Uterus (tissue), 4 donors: ENCODE results near the gene NMNAT3. TPM values are rescaled to one million over a fixed set of nuclear protein-coding genes. Genes with fewer than 3 reads are reported as not detected.

ENCODE experiments used
- DNase-seq, 2 donors: peaks; one replicate each; pipeline ENCODE4 v3.0.0-alpha.2; 2019 to 2020
- H3K27ac ChIP-seq, 2 donors: fragments of 200-600 bp; sonication (generic); 1 replicate in 1 of 2; 2 replicates in 1 of 2; pipeline ENCODE4 v1.5.1; 2016 to 2018
- H3K27me3 ChIP-seq, 2 donors: fragments of 200-600 bp; sonication (generic); one replicate each; pipeline ENCODE4 v1.5.1; 2018 to 2019; ENCODE audit warnings: control low read depth in 1 of 2
- H3K36me3 ChIP-seq, 2 donors: fragments of 200-600 bp; sonication (generic); one replicate each; pipeline ENCODE4 v1.5.1; 2019; ENCODE audit warnings: control low read depth in 1 of 2
- H3K4me1 ChIP-seq, 2 donors: fragments of 200-600 bp; sonication (generic); one replicate each; pipeline ENCODE4 v1.5.1; 2018 to 2019; ENCODE audit warnings: control low read depth in 1 of 2
- H3K4me3 ChIP-seq, 2 donors: fragments of 200-600 bp; sonication (generic); 1 replicate in 1 of 2; 2 replicates in 1 of 2; pipeline ENCODE4 v1.5.1; 2018 to 2019; ENCODE audit warnings: mild to moderate bottlenecking in 1 of 2
- H3K9me3 ChIP-seq, 2 donors: fragments of 200-600 bp; sonication (generic); one replicate each; pipeline ENCODE4 v1.5.1; 2019; ENCODE audit warnings: control low read depth in 1 of 2
- POLR2A ChIP-seq, 2 donors: fragments of 450-650 bp; IDR thresholded peaks; one replicate each; pipeline ENCODE4 v1.6.1; 2016; ENCODE audit warnings: antibody characterized with exemption in 2 of 2, mild to moderate bottlenecking in 1 of 2, moderate library complexity in 1 of 2
- intact Hi-C: fragments of 100-400 bp; cut with DNase I; formaldehyde crosslinking; loops from one replicate; pipeline ENCODE4 v1.15.1; 2023; ENCODE audit warnings: low total_unique reads
- total RNA-seq, 4 donors: library from RNA; depleted of rRNA in 3 of 4; stranded (reverse); fragments of >200 nt in 3 of 4; gene quantifications; one replicate each; pipeline versions ENCODE4 v1.1.0 to v1.2.4, GENCODE V29; 2014 to 2023
- TF ChIP-seq, protein P1 (sequence below), 4 experiments: fragments of 200-600 bp in 2 of 4; fragments of 450-650 bp in 2 of 4; sonication (generic) in 2 of 4; IDR thresholded peaks; one replicate each; pipeline ENCODE4 v1.5.1; 2016 to 2019; ENCODE audit warnings: antibody characterized with exemption in 4 of 4, mild to moderate bottlenecking in 2 of 4, moderate library complexity in 1 of 4
- donor health status: DM: yes; HTN: yes; CAD: no.

NMNAT3 gene
- total RNA-seq, 4 donors from 2014 or later: 2.4 to 17.2 (median 7.5) TPM

DNA sequence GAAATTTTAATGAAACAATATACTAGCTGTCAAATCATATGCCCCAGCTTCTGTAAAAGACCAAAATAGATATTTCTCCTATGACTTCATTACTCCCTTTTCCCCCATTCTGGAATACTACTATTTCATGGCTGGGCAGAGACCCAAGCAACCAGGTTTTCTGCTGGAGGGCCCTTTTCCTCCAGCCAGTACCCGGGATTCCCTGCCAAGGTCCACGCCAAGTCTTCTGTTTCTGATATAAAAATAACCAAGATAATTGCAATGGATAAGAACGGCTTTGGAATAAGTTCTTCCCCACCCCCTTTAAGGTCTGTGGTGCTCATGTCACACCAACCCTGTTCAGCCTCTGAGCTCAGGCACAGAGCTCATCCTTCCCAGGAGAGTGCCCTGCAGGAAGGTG is 17.2 kb upstream of the NMNAT3 start:
- Histone ChIP-seq H3K9me3 (no peaks in the 10 kb centered on the region), H3K27me3 (no peaks in the 10 kb centered on the region), H3K4me3 (no peak overlapping the region), H3K27ac (no peak overlapping the region), H3K36me3 (no peaks in the 10 kb centered on the region), H3K4me1 (no peaks in the 10 kb centered on the region)
- no peak for TF ChIP-seq POLR2A (IDR thresholded peaks at IDR 0.05)
- TF ChIP-seq, protein P1, sequence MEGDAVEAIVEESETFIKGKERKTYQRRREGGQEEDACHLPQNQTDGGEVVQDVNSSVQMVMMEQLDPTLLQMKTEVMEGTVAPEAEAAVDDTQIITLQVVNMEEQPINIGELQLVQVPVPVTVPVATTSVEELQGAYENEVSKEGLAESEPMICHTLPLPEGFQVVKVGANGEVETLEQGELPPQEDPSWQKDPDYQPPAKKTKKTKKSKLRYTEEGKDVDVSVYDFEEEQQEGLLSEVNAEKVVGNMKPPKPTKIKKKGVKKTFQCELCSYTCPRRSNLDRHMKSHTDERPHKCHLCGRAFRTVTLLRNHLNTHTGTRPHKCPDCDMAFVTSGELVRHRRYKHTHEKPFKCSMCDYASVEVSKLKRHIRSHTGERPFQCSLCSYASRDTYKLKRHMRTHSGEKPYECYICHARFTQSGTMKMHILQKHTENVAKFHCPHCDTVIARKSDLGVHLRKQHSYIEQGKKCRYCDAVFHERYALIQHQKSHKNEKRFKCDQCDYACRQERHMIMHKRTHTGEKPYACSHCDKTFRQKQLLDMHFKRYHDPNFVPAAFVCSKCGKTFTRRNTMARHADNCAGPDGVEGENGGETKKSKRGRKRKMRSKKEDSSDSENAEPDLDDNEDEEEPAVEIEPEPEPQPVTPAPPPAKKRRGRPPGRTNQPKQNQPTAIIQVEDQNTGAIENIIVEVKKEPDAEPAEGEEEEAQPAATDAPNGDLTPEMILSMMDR (IDR thresholded peaks at IDR 0.05): no peak
- DNase-seq: no peak
- intact Hi-C loops: no loop called here

GRCh38 chr3:139694542-139694941 is 16.8 kb upstream of the NMNAT3 start:
- Histone ChIP-seq H3K4me1 (no peaks in the 10 kb centered on the region), H3K36me3 (no peaks in the 10 kb centered on the region), H3K27me3 (no peaks in the 10 kb centered on the region), H3K27ac (no peak overlapping the region), H3K9me3 (no peaks in the 10 kb centered on the region), H3K4me3 (no peak overlapping the region)
- DNase-seq: no peak
- intact Hi-C loops: no loop called here
- TF ChIP-seq, protein P1 (IDR thresholded peaks at IDR 0.05): no peak
- no peak for TF ChIP-seq POLR2A (IDR thresholded peaks at IDR 0.05)

- DNase-seq: no peak
- Histone ChIP-seq H3K27ac (no peak overlapping the region), H3K4me3 (no peak overlapping the region), H3K9me3 (no peaks in the 10 kb centered on the region), H3K36me3 (no peaks in the 10 kb centered on the region), H3K4me1 (no peaks in the 10 kb centered on the region), H3K27me3 (no peaks in the 10 kb centered on the region)
- no peak for TF ChIP-seq POLR2A (IDR thresholded peaks at IDR 0.05)
- TF ChIP-seq, protein P1 (IDR thresholded peaks at IDR 0.05): no peak
- intact Hi-C loops: no loop called here
These were observed 13.8 kb upstream of the NMNAT3 start for GRCh38 chr3:139691619-139692018.

- Histone ChIP-seq H3K4me1 (no peaks in the 10 kb centered on the region), H3K36me3 (no peaks in the 10 kb centered on the region), H3K27ac (no peak overlapping the region), H3K4me3 (no peak overlapping the region), H3K27me3 (no peaks in the 10 kb centered on the region), H3K9me3 (no peaks in the 10 kb centered on the region)
- TF ChIP-seq POLR2A (IDR thresholded peaks at IDR 0.05): no peak
- TF ChIP-seq, protein P1 (IDR thresholded peaks at IDR 0.05): no peak
- intact Hi-C loops: no loop called here
- no peak for DNase-seq
These were observed 12.0 kb upstream of the NMNAT3 start for GRCh38 chr3:139689708-139690228.

- TF ChIP-seq, protein P1 (IDR thresholded peaks at IDR 0.05): no peak
- no peak for TF ChIP-seq POLR2A (IDR thresholded peaks at IDR 0.05)
- DNase-seq: no peak
- no peak overlapping the region for H3K4me3 ChIP-seq
- H3K9me3 ChIP-seq: no peaks in the 10 kb centered on the region
- intact Hi-C loops: no loop called here
- H3K27ac ChIP-seq: no peak overlapping the region
- H3K27me3 ChIP-seq: no peaks in the 10 kb centered on the region
- no peaks in the 10 kb centered on the region for H3K36me3 ChIP-seq
- no peaks in the 10 kb centered on the region for H3K4me1 ChIP-seq
These were observed 11.3 kb upstream of the NMNAT3 start for GRCh38 chr3:139689122-139689521.
